NCI-H345 treated with DMSO at 0.1 percent for 48 hours (cell line): Measurements from ENCODE around the gene RNU6-8.

Experiments used
- DNase-seq: peaks from one replicate; lab custom pipeline; 2025; ENCODE audit not compliant: unreplicated experiment; lab: John Stamatoyannopoulos, UW

The RNU6-8 gene

DNA sequence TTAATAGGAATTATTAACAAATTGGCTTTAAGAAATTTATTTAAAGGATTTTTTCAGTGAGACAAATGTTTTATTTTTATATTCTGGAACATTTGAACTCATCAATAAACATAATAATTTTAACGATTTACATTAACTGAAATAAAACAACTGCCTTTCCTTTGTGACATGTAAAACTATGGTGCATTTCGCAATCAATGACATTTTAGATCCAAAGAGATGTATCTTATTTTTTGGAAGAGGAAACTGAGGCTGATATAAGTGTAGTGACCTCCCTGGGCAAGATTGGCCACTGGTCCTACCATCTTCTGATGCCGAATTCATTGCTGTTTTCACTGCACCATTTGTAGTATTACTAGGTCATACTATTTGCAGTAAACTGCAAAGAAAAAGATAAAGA is 2.5 kb upstream of the RNU6-8 start:
- DNase-seq: no peak

DNA sequence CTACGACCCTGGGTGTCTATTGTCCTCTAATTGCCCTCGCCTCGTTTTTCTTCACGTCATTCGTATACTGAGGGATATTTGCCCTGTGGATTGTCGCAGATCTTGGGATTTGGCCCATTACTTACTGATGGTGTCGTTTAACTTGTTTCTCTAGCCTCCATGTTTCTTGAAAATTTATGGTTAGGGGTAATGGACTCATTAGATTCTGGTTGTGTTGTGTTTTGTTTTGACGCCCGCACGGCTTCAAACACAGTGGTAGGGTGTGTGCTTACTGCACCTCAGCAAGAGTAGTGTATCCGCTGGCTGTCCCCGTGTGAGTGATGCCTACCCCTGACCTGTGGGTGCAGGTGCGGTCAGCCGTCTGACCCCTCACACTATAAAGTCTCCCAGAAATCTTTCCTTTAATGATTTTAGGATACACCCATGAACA is 874 bp upstream of the RNU6-8 start:
- DNase-seq: peak; percentile 53

DNA sequence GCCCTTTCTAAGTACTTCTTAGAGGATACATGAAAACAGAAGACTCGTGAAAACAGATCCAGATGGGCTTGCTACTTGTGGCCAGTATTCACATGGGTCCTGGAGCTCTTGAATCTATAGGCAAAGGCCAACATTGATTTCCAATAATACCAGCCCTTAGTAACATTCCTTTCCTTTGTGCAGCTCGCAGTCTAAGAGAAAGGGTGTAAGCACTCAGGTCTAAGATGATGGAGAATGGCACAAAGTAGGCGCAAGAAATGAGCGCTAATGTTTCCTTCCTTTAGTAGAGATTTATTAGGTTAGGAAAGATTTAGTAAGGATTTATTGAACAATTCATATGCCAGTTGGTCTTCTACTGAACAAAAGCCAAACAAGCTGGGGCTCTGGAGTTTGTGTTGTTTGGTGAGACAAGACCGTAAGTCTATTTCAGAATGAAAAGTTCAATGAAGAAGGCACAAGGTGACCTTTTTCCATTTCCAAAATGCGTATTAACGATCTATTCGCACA is 525 bp downstream of the RNU6-8 start:
- peak; percentile 79 for DNase-seq

DNA sequence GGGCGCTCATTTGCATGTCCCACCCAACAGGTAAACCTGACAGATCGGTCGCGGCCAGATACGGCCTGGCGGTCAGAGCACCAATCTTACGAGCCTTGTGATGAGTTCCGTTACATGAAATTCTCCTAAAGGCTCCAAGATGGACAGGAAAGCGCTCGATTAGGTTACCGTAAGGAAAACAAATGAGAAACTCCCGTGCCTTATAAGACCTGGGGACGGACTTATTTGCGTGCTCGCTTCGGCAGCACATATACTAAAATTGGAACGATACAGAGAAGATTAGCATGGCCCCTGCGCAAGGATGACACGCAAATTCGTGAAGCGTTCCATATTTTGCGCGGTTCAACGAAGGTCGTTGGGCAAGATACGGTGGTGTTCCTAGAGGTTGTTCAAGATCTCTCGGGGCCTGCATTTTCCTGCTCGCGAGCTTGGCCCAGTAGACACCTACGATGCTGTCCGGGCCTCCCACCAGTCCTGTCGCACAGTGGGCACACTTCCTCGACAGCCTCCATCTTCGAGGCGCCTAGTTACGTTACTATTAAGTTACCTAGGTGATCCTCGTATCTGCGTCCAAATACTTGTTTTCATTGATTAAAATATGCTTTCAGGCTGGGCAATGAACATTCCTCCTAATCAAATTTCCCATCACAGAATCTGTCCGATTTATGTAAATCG is 1.1 kb downstream of the RNU6-8 start, which contains the start of gene RNU6-7:
TSS of gene RNU6-7 (plus strand) at position 230 of the 675 bp plus-strand sequence.
- peak; percentile 79 for DNase-seq

DNA sequence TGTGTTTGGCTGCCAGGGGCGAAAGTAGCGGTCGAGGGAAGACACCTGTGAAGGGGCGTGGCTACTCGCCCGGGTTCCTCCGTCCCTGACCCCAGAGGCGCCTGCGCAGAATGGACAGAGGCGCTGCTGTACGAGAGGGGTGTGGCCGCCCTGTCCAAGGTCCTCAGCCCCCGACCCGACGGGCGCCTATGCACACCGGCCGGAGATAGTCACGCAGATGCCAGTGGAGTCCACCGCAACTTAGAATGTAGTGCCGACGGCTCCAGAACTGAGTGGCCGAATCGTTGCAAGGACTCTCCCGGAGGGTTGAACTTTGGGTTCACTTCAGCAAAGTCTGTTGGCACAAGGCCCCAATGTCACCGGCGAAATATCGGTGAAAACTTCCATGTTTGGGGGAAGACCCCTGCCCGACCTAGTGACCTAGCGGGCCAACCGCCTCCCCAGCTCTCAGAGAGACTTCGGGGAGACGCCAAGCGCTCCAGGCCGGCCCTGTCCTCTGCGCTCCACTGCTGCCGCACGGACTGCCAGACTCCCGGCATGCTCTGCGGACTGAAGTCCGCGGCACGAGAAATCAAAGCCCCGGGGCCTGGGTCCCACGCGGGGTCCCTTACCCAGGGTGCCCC is 1.8 kb downstream of the RNU6-8 start:
- DNase-seq: peak; percentile 92

DNA sequence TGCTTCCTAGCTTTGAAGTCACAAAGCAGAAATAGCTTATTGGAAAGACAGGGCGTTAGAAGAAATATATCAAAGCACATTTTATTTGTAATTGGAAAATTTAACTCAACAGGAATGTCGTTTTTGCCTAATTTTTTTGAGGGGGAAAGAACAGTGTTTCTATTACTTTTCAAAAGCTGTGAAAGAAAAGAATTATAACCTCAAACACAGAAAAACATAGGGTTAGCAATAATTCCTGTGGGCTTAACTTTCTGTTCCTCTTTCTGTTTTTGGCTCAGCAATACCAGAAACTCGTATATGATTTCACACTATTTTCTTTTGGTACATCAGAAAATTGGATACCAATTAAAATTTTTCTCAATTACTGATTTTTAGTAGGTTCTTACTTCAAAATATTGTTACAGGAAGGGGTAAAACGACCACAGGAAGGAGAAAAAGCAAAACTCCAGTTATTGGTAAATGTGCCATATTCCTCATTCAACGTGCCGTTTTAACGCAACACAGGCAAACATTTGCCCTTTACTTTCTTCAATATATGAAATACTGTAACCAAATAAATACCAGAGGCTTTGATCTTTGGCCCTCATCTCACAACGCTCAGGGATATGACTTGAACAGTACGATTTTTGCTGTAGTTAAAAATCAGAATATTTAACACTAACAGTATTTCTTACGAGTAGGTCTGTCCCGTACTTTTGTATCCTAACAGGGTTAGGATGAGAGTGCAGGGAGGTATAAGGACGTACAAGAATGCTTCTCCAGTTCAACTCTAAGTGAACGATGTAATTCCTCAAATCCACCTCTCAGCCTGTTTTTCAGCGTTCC is 2.5 kb downstream of the RNU6-8 start:
- no peak for DNase-seq

DNA sequence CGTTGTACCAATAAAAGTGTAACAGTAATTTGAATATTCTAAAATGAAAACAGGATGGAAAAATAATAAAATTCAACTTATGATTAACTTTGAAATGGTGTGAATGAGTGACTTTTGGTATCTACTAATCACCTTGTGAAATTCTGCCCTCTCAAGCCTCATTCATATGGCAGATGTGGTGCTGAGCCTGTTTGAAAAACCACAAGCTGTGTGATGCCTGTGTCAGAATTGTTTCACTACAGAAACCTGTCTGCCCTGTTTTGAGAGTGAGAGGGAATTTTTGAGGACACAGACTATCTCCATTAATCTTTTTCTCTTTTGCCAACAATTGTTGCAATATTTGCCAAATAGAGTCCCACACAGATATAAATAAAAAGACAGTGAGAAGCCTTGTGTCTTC is 5.2 kb downstream of the RNU6-8 start:
- DNase-seq: no peak

DNA sequence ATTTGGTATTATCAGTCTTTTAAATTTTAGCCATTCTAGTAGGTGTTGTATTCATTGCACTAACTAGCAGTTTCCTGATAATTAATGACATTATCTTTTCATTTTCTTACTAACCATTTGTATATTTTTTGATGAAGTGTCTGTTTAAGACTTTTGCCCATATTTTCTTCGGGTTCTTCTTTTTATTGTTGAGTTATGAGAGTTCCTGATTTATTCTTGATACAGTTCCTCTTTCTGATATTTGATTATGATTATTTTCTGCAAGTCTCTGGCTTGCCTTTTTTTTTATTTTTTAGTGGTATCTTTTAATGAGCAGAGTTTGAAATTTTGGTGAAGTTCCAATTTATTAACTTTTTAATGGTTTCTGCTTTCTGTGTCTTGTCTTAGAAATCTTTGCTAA is 7.4 kb downstream of the RNU6-8 start:
- DNase-seq: no peak

DNA sequence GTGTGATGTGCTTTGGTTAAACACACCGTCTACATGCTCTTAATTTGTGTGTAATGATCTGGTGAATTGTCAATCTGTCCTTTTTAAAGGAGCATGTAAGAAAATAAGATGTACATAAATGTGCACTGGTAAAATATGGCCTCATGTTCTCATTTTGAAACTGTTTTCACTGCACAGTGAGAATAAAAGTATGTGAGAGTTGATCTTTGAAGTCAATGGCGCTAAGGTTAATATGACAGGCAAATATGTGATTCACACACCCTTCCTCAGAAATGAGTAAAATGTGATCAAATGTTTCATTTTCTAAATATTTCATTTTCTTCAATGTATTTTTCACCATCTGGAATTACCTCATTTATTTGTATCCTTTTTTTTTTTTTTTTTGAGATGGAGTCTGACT is 9.5 kb downstream of the RNU6-8 start:
- DNase-seq: no peak

DNA sequence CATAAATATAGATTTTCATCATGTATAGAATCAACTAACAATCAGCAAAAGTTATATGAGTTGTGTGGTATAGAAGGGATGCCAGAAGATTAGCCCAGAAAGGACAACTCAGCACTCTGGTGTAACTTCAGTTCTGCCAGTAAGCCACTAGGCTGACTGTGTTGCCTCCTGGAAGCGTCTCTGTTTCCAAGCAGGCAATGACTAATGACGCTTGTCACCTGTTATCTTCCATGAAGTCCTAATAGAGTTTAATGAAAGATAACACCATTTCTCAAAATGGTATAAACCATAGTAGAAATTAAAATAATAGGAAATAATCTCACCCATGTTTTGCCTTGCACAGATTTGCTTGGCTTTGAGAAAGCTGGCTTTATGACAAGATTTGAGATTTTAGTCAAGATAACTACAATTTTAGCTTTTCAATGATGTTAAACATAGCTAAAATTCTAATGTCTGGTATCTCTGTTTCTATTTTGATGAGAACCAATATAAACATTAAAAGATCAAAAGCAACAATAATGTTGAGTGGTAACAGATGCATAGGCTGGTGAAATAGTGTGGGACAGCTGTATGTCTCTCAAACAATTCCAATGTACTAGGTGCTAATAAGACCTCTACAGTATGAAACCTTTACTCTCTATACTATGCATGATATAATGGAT is 10.2 kb downstream of the RNU6-8 start:
- DNase-seq: no peak

DNA sequence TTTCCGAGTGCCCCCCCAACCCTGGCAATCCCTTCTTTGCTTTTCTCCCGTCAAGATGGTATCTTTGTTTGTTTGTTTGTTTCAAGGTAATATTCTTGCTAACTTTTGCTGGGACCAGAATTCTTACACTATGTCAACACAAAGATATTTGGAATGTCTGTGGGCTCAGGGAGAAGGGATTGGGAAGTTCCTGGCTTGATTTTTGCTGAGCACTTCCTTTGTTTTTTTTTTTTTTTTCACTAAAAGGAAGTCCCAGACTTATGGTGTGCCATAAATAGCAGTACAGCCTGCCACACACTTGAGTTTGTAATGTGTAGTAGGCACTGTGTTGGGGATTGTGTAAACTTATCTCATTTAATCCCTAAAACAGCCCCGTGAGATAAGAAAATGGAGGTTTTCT is 12.4 kb downstream of the RNU6-8 start:
- DNase-seq: no peak

DNA sequence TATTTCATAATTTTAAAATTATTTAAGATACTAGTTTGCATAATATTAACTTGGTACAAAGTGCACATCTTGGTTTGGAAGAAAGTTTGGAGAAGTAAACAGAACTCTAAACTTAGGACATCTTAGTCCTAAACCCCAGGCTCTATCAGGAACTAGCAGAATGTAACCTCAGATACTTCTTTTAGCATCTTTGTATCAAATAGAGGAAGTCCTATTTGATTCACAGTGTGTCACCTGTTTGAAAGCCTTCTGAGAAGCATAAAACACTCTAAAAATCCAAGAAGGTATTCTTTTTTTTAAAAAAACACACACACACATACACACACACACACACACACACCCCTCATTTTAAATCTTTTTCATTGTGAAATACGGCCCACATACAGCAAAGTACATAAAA is 13.3 kb downstream of the RNU6-8 start:
- no peak for DNase-seq

DNA sequence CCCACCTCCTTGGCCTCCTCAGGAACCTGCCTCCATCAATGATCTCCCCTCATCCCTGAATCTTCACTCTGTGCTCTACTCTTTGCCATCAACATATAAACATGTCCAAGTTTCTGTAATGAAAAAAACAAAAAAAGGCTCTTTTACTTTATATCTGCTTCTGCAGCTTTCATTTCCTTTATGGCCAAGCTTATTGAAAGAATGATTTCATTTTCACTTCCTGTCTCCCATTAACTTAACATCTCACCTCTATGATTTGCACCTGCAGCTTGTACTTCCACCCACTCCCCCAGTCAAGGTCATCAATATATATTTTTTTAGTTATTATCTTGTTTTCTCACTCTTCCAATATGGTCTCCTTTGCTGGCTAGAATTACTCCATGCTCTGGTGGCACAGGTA is 16.8 kb downstream of the RNU6-8 start:
- no peak for DNase-seq

DNA sequence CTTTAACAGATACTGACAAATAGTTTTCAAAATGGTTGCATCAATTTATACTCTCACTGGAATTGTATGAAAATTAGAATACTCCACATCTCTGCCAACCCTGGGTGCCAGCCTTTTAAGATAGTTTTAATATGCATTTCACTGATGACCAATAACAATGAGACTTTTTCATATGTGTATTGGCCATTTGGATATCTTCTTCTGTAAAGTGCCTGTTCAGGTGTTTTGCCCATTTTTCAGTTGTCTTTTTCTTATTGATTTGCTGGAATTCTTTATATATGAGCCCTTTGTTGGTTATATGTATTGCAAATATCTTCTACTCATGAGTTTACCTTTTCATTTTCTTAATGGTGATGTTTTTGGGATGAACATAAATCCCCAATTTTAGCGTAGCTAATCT is 18.0 kb downstream of the RNU6-8 start:
- DNase-seq: no peak

DNA sequence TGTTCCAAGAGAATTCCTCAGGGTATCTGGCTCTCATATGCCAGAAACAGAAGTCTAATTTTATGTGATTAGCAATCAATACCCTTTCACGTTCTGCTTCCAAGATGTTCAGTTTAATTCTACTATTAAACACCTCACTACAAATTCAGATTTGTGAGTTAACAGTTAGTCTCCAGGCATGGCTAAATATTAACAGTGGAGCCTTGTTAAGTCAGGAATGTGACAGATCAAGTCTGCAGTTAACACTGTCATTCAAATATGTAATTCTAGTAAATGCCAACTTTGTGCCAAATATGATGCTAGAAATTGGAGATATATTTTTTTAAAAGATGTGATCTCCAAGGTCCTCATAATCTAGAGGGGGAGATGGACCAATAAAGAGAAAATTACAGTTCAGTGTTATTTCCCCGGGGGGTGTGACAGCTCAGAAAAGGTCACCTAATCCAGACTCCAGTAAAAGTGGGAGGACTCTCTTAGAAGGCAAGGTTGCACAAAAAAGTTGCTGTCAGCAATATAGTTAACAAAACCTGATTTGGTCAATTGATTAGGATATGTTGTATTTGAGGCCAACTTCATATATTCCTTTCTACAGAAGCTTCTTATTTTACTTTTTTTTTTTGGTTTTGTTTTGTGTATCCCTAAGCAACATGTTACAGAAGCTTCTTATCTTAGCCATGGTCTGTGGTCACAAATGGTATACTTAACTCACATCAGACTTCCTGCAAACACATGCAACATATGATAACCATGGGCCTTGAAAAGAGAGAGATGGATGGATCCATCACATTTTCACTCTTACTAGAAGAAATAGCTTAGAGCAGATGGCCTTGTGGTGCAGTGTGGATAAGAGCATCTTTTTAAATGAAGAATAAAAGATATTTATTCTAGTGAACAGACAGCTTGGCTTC is 19.7 kb downstream of the RNU6-8 start:
- no peak for DNase-seq

DNA sequence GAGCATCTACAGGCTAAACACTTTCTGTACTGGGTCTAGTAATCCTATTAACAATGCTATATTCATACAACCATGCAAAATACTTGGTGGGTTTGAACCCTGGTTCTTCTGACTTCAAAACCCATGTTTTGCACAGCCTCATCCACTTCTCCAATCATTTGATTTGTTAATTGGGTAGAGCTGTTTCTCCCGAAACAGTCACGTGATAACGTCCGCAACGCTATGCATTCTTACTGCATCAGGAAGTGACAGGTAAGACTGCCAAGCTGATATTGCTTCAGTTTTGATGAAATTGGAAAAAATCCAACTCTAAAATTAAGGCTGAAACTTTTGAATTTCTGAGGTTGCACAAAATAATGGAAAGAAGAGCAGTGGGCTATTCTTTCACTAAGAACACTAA is 31.6 kb downstream of the RNU6-8 start:
- no peak for DNase-seq

DNA sequence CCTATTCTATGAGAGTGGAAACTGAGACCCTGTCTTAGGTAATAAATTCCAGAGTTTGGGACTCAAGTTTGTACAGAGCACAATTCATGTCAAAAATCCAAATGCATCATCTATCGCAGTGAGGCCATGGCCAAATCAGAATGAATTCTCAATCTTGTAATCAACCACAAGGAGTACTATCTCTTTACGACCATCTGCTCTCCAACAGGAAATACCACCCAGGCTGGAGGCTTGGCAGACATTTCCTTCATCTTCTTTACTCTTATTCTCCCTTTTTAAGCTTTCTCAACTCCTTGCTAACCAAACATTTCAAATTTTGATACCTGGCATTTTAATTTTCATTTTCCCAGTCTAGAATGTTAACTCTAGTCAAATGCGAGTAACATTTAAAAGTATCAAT is 33.9 kb downstream of the RNU6-8 start:
- no peak for DNase-seq

DNA sequence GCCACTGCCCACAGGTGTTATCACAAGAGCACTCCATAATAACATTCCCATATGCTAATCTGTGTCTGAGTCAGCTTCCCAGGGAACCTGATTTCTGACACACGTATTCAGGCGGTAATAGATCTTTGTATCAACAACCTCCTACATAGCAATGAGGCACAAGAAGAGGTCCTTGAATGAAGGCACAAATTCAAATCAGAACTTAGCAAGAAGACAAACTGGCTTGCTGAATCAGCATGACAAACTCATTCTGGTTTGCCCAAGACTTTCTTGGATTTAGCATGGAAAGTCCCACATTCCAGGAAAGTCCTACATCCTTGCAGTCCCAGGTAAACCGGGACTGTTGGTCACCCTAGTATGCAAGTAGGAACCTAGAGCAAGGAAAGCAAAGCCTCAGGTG is 35.2 kb downstream of the RNU6-8 start:
- no peak for DNase-seq

DNA sequence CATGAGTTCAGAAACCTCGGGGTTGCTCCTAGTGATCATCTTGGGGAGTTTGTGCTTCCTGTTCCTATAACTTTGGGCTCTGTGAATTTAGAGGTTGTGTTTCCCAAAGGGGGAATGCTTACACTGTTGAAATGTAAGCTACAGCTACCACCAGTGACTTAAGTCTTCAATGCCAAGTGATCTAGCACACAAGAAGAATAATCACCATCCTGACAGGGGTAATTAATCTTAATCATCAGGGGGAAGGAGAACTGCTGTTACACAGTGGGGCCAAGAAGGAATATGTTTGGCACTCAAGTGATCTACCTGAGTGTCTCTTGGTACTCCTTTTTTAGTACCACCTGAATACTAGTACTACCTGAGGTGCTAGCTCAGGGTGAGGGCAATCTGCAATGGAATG is 36.1 kb downstream of the RNU6-8 start:
- DNase-seq: no peak

DNA sequence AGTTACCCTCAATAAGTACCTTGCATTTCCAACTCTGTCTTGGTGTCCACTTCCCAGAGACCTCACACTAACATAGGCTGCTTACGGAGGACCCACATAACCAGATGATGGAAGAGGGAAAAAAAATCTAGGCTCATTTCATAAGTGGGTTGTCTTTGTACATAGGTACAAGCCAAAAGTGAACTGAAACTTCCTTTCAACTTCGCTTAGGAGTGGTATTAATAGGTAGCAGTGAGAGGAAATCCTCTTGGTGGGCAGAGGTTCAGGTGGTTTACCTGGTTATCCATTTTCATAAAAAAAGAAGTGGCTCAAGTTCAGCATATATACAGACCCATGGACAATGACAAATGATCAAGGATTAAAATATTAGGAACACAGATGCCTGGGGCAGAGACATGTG is 37.0 kb downstream of the RNU6-8 start:
- DNase-seq: no peak
